HFFc6 (cell line): ENCODE data around the gene SLC29A3. TPM values are rescaled to one million over a fixed set of nuclear protein-coding genes. Genes with fewer than 3 reads are reported as not detected.
"Not testable (repeated sequence)": the region's sequence is repeated elsewhere in the genome, so short reads cannot be mapped to it uniquely, and the experiment has no call there.

Experiments
- DNase-seq: peaks from one replicate; pipeline ENCODE4 v3.0.0-alpha.2; 2018
- H3K27ac Mint-ChIP-seq: 2 replicates; pipeline ENCODE4 v1.8.0; 2020; ENCODE audit warnings: mild to moderate bottlenecking, mixed read lengths
- H3K27me3 Mint-ChIP-seq: 2 replicates; pipeline ENCODE4 v1.8.0; 2021; ENCODE audit warnings: mild to moderate bottlenecking, moderate library complexity, mixed read lengths; ENCODE audit not compliant: insufficient read depth
- H3K36me3 Mint-ChIP-seq: 2 replicates; pipeline ENCODE4 v1.8.0; 2021; ENCODE audit warnings: low read depth, mixed read lengths
- H3K4me1 Mint-ChIP-seq: 2 replicates; pipeline ENCODE4 v1.8.0; 2020; ENCODE audit warnings: low read depth, mixed read lengths
- H3K4me3 Mint-ChIP-seq: 2 replicates; pipeline ENCODE4 v1.8.0; 2020; ENCODE audit warnings: mild to moderate bottlenecking, moderate library complexity, mixed read lengths
- H3K9me3 Mint-ChIP-seq: 2 replicates; pipeline ENCODE4 v1.8.0; 2020; ENCODE audit warnings: mild to moderate bottlenecking, mixed read lengths
- total RNA-seq, 6 experiments: library from RNA; stranded (reverse); fragmentation: NEBNext Ultra II Directional; extraction: Animal tissue kit (Norgen Biotek cat#: 25700); gene quantifications; 2 replicates in 1 of 6; 3 replicates in 5 of 6; pipeline ENCODE4 v1.2.3, GENCODE V29; 2021
- TF ChIP-seq, protein P1 (sequence below): fragments of 200-600 bp; sonication (generic); IDR thresholded peaks from 2 replicates; pipeline ENCODE4 v1.5.0; 2021; ENCODE audit warnings: antibody characterized with exemption, mild to moderate bottlenecking

The SLC29A3 gene
- total RNA-seq, 6 experiments from 2014 or later: 2.1 to 4.4 (median 2.7) TPM

DNA sequence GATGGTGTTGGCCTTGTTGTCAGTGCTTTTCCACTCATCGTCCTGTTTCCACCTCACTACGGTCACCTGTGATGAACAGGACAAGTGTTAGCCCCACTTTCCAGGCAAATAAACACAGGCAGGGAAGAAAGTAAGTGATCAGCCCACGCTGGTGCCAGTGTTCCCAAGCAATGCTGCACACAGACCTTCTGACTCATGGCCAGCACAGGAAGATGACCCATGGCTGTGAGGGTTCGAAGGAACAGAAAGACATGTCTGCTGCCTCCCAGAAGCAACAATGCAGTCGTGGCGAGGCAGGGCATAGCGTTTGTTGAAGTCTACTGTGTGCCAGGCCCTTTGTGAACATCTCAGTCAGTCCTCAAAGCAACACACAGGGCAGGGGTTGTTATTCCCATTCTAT, 35.7 kb downstream of the SLC29A3 start:
- Mint-ChIP-seq H3K36me3 (no peaks in the 10 kb centered on the region), H3K27me3 (peaks cover 25% of the 10 kb centered on the region), H3K4me3 (no peak overlapping the region), H3K4me1 (peaks cover 20% of the 10 kb centered on the region), H3K27ac (no peak overlapping the region), H3K9me3 (no peaks in the 10 kb centered on the region)
- TF ChIP-seq, protein P1, sequence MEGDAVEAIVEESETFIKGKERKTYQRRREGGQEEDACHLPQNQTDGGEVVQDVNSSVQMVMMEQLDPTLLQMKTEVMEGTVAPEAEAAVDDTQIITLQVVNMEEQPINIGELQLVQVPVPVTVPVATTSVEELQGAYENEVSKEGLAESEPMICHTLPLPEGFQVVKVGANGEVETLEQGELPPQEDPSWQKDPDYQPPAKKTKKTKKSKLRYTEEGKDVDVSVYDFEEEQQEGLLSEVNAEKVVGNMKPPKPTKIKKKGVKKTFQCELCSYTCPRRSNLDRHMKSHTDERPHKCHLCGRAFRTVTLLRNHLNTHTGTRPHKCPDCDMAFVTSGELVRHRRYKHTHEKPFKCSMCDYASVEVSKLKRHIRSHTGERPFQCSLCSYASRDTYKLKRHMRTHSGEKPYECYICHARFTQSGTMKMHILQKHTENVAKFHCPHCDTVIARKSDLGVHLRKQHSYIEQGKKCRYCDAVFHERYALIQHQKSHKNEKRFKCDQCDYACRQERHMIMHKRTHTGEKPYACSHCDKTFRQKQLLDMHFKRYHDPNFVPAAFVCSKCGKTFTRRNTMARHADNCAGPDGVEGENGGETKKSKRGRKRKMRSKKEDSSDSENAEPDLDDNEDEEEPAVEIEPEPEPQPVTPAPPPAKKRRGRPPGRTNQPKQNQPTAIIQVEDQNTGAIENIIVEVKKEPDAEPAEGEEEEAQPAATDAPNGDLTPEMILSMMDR: no peak
- DNase-seq: no peak

DNA sequence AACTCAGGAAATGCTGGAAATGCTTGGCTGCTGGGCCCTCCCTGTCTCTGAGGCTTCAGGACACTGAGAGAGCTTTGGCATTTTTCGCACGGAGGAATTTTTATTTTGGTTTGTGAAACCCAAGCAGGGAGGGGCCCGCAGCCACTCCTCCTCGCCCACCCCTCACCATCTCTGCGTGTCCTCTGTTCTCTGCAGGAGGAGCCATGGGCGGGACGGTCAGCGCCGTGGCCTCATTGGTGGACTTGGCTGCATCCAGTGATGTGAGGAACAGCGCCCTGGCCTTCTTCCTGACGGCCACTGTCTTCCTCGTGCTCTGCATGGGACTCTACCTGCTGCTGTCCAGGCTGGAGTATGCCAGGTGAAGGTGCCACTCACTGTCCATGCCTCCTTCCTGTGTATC, 36.8 kb downstream of the SLC29A3 start:
- DNase-seq: no peak
- H3K4me3 Mint-ChIP-seq: no peak overlapping the region
- peaks cover 19% of the 10 kb centered on the region for H3K4me1 Mint-ChIP-seq
- no peaks in the 10 kb centered on the region for H3K36me3 Mint-ChIP-seq
- TF ChIP-seq, protein P1: no peak
- peaks cover 18% of the 10 kb centered on the region for H3K27me3 Mint-ChIP-seq
- H3K27ac Mint-ChIP-seq: no peak overlapping the region
- H3K9me3 Mint-ChIP-seq: no peaks in the 10 kb centered on the region

DNA sequence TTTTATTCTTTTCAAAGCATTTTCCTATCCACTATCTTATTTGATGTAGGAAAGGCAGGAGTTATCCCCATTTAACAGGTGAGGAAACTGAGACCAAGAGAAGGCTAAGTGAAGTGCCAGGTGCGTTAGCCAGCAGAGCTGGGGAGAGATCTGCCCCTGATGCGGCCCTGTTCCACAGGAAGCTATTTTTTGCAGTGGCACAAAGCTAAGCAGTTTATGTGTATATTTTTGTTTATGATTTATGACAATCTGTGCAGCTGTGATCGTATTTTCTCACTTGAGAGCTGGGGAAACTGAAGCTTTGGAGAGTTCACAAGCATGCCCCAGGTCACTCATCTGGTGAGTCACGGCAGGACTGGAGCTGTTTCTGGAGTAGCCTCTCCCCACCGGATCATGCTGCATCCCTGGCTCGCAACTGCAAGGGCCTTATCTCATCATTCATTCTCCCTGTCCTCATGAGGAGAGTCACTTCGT, 38.8 kb downstream of the SLC29A3 start:
- Mint-ChIP-seq H3K27me3 (peaks cover 8% of the 10 kb centered on the region), H3K36me3 (no peaks in the 10 kb centered on the region), H3K4me3 (no peak overlapping the region), H3K9me3 (no peaks in the 10 kb centered on the region), H3K4me1 (peaks cover 19% of the 10 kb centered on the region), H3K27ac (no peak overlapping the region)
- TF ChIP-seq, protein P1: no peak
- DNase-seq: peak; percentile 25

DNA sequence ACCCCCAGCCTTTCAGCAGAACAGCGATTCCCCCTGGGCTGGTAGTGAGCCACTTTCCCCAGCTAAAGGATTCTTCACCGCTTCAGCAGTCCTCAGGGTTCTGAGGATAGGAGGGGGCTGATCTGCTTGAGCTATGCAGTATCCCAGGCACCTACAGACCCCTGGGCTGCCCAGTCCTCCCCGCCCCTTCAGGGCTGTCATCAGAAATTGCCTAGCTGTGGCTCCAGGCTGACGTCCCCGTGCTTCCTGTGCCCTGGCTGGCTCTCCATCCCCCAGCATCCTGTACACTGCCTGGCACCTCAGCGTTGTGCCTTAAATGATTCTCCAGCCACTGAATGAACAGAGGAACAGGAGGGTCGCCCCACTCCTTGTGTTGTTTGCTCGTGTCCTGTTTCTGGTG, 39.2 kb downstream of the SLC29A3 start:
- Mint-ChIP-seq H3K9me3 (no peaks in the 10 kb centered on the region), H3K36me3 (no peaks in the 10 kb centered on the region), H3K4me3 (no peak overlapping the region), H3K4me1 (peaks cover 19% of the 10 kb centered on the region), H3K27ac (no peak overlapping the region), H3K27me3 (peaks cover 6% of the 10 kb centered on the region)
- TF ChIP-seq, protein P1: no peak
- no peak for DNase-seq

DNA sequence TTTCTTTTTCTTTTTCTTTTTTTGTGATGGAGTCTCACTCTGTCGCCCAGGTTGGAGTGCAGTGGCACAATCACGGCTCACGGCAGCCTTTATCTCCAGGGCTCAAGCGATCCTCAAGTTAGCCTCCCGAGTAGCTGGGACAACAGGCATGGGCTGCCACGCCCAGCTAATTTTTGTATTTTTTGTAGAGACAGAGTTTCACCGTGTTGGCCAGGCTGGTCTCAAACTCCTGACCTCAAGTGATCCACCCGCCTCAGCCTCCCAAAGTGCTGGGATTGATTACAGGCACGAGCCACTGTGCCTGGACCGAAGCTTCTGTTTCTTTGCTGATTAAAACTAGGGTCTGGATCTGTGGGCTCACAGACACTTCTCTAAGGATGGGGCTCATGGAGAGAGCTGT, 39.8 kb downstream of the SLC29A3 start:
- not testable (repeated sequence) for H3K27ac Mint-ChIP-seq, H3K36me3 Mint-ChIP-seq, DNase-seq, H3K4me3 Mint-ChIP-seq, H3K27me3 Mint-ChIP-seq, H3K9me3 Mint-ChIP-seq
- peaks cover 22% of the 10 kb centered on the region for H3K4me1 Mint-ChIP-seq

DNA sequence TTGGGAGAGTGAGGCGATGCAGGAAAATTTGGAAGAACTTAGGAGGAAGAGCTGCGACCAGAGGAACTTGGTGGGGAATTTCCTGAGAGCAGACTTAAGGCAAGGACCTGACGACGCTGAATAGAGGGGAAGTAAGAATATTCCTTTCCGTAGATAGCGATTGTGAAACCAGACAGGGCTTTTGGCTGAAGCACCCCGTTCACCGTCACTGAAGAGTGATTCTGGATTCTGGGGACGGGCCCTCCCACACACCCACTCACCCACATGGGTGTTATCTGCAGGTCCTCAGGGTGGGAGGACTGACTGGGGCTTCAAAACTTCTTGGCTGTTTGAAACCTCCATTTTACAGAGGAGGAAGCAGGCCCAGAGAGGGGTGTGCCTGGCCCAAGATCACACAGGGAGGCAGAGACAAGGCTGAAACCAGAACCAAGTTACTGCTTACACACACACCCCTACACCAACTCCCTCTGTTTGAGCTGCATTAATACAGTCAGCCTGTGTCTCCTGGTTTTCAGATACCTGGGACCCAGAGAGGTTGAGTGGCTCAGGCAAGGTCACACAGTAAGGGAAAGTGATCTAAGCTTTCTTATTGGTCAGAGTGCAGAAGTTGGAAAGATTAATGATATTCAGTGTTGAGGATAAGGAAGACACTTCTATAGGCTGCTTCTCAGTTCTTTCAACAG, 40.4 kb downstream of the SLC29A3 start:
- Mint-ChIP-seq H3K4me1 (peaks cover 26% of the 10 kb centered on the region), H3K27me3 (peaks cover 7% of the 10 kb centered on the region), H3K9me3 (no peaks in the 10 kb centered on the region), H3K4me3 (no peak overlapping the region), H3K27ac (no peak overlapping the region), H3K36me3 (no peaks in the 10 kb centered on the region)
- DNase-seq: no peak
- TF ChIP-seq, protein P1: no peak
